ENCODE measurements around the gene OR2A14. TPM values are rescaled to one million over a fixed set of nuclear protein-coding genes. Genes with fewer than 3 reads are reported as not detected.

Gene OR2A14
- total and polyA plus RNA-seq, 2 of the 13 experiments (the other 11 are each of a cell fraction or from before 2014, with no cell fraction given) = not detected

GRCh38 chr7:144118341-144118740 is 4.6 kb upstream of the OR2A14 start:
- H3K9me3 ChIP-seq (ENCODE audit: low read length) = no peaks in the 10 kb centered on the region
- in situ Hi-C loops (cut with HindIII; ENCODE audit: extremely low pct_ligation_motif_present, low pct_unique_long_range_greater_than_20kb) (no loop called here), intact Hi-C loops (cut with micrococcal nuclease; ENCODE audit: unreplicated experiment) (no loop called here)
- BruUV-seq (replicated peaks) = no TSS peak
- no peak overlapping the region for H2AFZ ChIP-seq (ENCODE audit: low read length)
- H4K20me1 ChIP-seq (ENCODE audit: insufficient read depth, low read length) = no peaks in the 10 kb centered on the region
- DNase-seq (ENCODE audit: low spot score) = no peak
- no peak for TF ChIP-seq ZNF792 (CRISPR knock-in tag; IDR thresholded peaks at IDR 0.05)
- no peaks in the 10 kb centered on the region for H3K27me3 ChIP-seq (ENCODE audit: control insufficient read depth in 1 of 2, insufficient read depth in 2 of 2, low read length in 2 of 2)
- no peak overlapping the region for H3K4me2 ChIP-seq (ENCODE audit: low read depth, low read length)
- no peak for ATAC-seq
- CTCF ChIA-PET (ENCODE audit: low intra/inter-chr PET ratio, low total read pairs) = no interaction called here
- no peak overlapping the region for H3K4me3 ChIP-seq (replicated peaks in 1 of 3; ENCODE audit: insufficient read depth in 1 of 3, low read depth in 2 of 3, low read length in 3 of 3)
- no peak for FAIRE-seq
- whole genome bisulfite sequencing (ENCODE audit: low lambda C conversion rate) = 9% methylated on average over 7 of the region's 8 CpGs
- H3K79me2 ChIP-seq (ENCODE audit: insufficient read depth, low read length) = no peaks in the 10 kb centered on the region
- no peak overlapping the region for H3K9ac ChIP-seq (ENCODE audit: insufficient read depth, low read depth, low read length)
- POLR2A ChIA-PET = no interaction called here
- no peaks in the 10 kb centered on the region for H3K4me1 ChIP-seq (ENCODE audit: insufficient read depth, low read length)
- no peaks in the 10 kb centered on the region for H3K36me3 ChIP-seq (replicated peaks in 1 of 2; ENCODE audit: control insufficient read depth in 1 of 2, insufficient read depth in 2 of 2, low read length in 2 of 2)
- no peak overlapping the region for H3K27ac ChIP-seq (ENCODE audit: extremely low read length, insufficient read depth, low read length)

- no peaks in the 10 kb centered on the region for H3K79me2 ChIP-seq (ENCODE audit: insufficient read depth, low read length)
- intact Hi-C loops (cut with micrococcal nuclease; ENCODE audit: unreplicated experiment) (loop anchor here (2.0 kb wide), 1 partner anchor 637 kb away; no protein-coding TSS in a partner anchor), in situ Hi-C loops (cut with HindIII; ENCODE audit: extremely low pct_ligation_motif_present, low pct_unique_long_range_greater_than_20kb) (no loop called here)
- TF ChIP-seq EEA1 (CRISPR knock-in tag; IDR thresholded peaks at IDR 0.05; ENCODE audit: borderline replicate concordance) (no peak), SP4 (CRISPR knock-in tag; IDR thresholded peaks at IDR 0.05) (no peak), SALL1 (CRISPR knock-in tag; IDR thresholded peaks at IDR 0.05) (peak; percentile 36; the same call in 1 of the 2 replicates), ATF2 (CRISPR knock-in tag; IDR thresholded peaks at IDR 0.05) (0 out of 2 replicates have a peak, but pooled peaks have one; percentile 30), ZNF652 (CRISPR knock-in tag; IDR thresholded peaks at IDR 0.05; ENCODE audit: borderline replicate concordance, low read depth) (0 out of 2 replicates have a peak, but pooled peaks have one; percentile 28), GABPB1 (CRISPR knock-in tag; IDR thresholded peaks at IDR 0.05) (peak; percentile 32; the same call in 1 of the 2 replicates), HOMEZ (CRISPR knock-in tag; IDR thresholded peaks at IDR 0.05; ENCODE audit: low read depth) (peak; percentile 29; the same call in 1 of the 2 replicates), STAG1 (CRISPR knock-in tag; IDR thresholded peaks at IDR 0.05) (peak; percentile 91), MYC (CRISPR knock-in tag; IDR thresholded peaks at IDR 0.05; ENCODE audit: borderline replicate concordance) (no peak), ZFAT (CRISPR knock-in tag; conservative IDR thresholded peaks at IDR 0.05) (no peak), XRCC5 (optimal IDR thresholded peaks at IDR 0.05; ENCODE audit: low read length) (peak; percentile 78), XBP1 (CRISPR knock-in tag; IDR thresholded peaks at IDR 0.05) (no peak), TFAP4 (IDR thresholded peaks at IDR 0.05; ENCODE audit: borderline replicate concordance, low read depth) (peak; percentile 87), KDM2A (CRISPR knock-in tag; IDR thresholded peaks at IDR 0.05; ENCODE audit: borderline replicate concordance, low read depth) (peak; percentile 27; the same call in 1 of the 2 replicates), ZMYM4 (CRISPR knock-in tag; IDR thresholded peaks at IDR 0.05) (peak; percentile 46)
These were observed 4.8 kb downstream of the OR2A14 start for GRCh38 chr7:144127714-144128334.

More at GRCh38 chr7:144127714-144128334, 4.8 kb downstream of the OR2A14 start:
- no peaks in the 10 kb centered on the region for H4K20me1 ChIP-seq (ENCODE audit: insufficient read depth, low read length)
- H3K4me3 ChIP-seq (replicated peaks in 1 of 3; ENCODE audit: insufficient read depth in 1 of 3, low read depth in 2 of 3, low read length in 3 of 3) = no peak overlapping the region
- peak; percentile 74 for DNase-seq (ENCODE audit: low spot score)
- no peaks in the 10 kb centered on the region for H3K9me3 ChIP-seq (ENCODE audit: low read length)
- H3K27me3 ChIP-seq (ENCODE audit: control insufficient read depth in 1 of 2, insufficient read depth in 2 of 2, low read length in 2 of 2) = no peaks in the 10 kb centered on the region
- ChIA-PET CTCF (ENCODE audit: low intra/inter-chr PET ratio, low total read pairs) (no interaction called here), POLR2A (no interaction called here)
- WGBS (ENCODE audit: low lambda C conversion rate) = 4% methylated on average over 5 of the region's 6 CpGs
- no peak overlapping the region for H3K9ac ChIP-seq (ENCODE audit: insufficient read depth, low read depth, low read length)
- H3K27ac ChIP-seq (ENCODE audit: extremely low read length, insufficient read depth, low read length) = no peak overlapping the region
- no peak overlapping the region for H2AFZ ChIP-seq (ENCODE audit: low read length)
- peak; percentile 100 for ATAC-seq
- H3K36me3 ChIP-seq (replicated peaks in 1 of 2; ENCODE audit: control insufficient read depth in 1 of 2, insufficient read depth in 2 of 2, low read length in 2 of 2) = no peaks in the 10 kb centered on the region
- FAIRE-seq = peak; percentile 77
- BruUV-seq (replicated peaks) = no TSS peak
- H3K4me1 ChIP-seq (ENCODE audit: insufficient read depth, low read length) = no peaks in the 10 kb centered on the region
- no peak overlapping the region for H3K4me2 ChIP-seq (ENCODE audit: low read depth, low read length)

Measured in HepG2 (cell line).